ENCODE measurements around the gene AP1B1.

- TF ChIP-seq POLR2AphosphoS5 (IDR thresholded peaks at IDR 0.05), result no peak
- TF ChIP-seq CTCF (IDR thresholded peaks at IDR 0.05; ENCODE audit: poor library complexity, severe bottlenecking), result no peak
- TF ChIP-seq TAF1 (IDR thresholded peaks at IDR 0.05; ENCODE audit: low read depth), result no peak
- TF ChIP-seq EP300 (conservative IDR thresholded peaks at IDR 0.05; ENCODE audit: poor library complexity, severe bottlenecking), result no peak
Observed at GRCh38 chr22:29342577-29343312, 45.6 kb downstream of the AP1B1 start.
